Lung (tissue), 12 donors: ENCODE results near the gene EPHA1. TPM values are rescaled to one million over a fixed set of nuclear protein-coding genes. Genes with fewer than 3 reads are reported as not detected.
A peak's percentile ranks its signal among the peaks of the same experiment; 100 is the strongest.

ENCODE experiments used
- ATAC-seq: fragments of 200-7000 bp; cut with Tn5 transposase; one replicate; pipeline ENCODE4 v1.9.1; 2020; ENCODE audit warnings: moderate number of reproducible peaks; ENCODE audit not compliant: insufficient read depth, low FRiP score
- DNase-seq, 3 donors: peaks; one replicate each; pipeline ENCODE4 v3.0.0-alpha.2; 2013 to 2017
- H3K27ac ChIP-seq, 2 donors: one replicate each; pipeline ENCODE4 v1.5.1; 2013; ENCODE audit warnings: mild to moderate bottlenecking in 2 of 2, moderate library complexity in 2 of 2, control low read depth in 1 of 2, inconsistent platforms in 1 of 2, low read depth in 1 of 2, low read length in 1 of 2
- H3K27me3 ChIP-seq, 3 donors: one replicate each; pipeline ENCODE4 v1.5.1; 2013; ENCODE audit warnings: low read length in 2 of 3; ENCODE audit not compliant: control insufficient read depth in 3 of 3, insufficient read depth in 3 of 3
- H3K36me3 ChIP-seq, 4 donors: one replicate each; pipeline ENCODE4 v1.5.1; 2013; ENCODE audit warnings: low read length in 4 of 4, mild to moderate bottlenecking in 1 of 4, moderate library complexity in 1 of 4; ENCODE audit not compliant: control insufficient read depth in 4 of 4, insufficient read depth in 4 of 4
- H3K4me1 ChIP-seq, 5 donors: one replicate each; pipeline ENCODE4 v1.5.1; 2013; ENCODE audit warnings: low read length in 5 of 5, mild to moderate bottlenecking in 2 of 5, moderate library complexity in 1 of 5; ENCODE audit not compliant: control insufficient read depth in 5 of 5, insufficient read depth in 5 of 5
- H3K4me3 ChIP-seq: one replicate; pipeline ENCODE4 v1.5.1; 2013; ENCODE audit warnings: mild to moderate bottlenecking, control low read depth, moderate library complexity
- H3K9ac ChIP-seq, 2 donors: one replicate each; pipeline ENCODE4 v1.5.1; 2013; ENCODE audit warnings: low read length in 2 of 2, control low read depth in 1 of 2; ENCODE audit not compliant: insufficient read depth in 1 of 2
- H3K9me3 ChIP-seq, 4 donors: one replicate each; pipeline ENCODE4 v1.5.1; 2013; ENCODE audit warnings: low read length in 3 of 4, mild to moderate bottlenecking in 1 of 4, moderate library complexity in 1 of 4; ENCODE audit not compliant: control insufficient read depth in 4 of 4, insufficient read depth in 3 of 4
- WGBS, 2 donors: extraction: QIAGEN DNeasy Blood & Tissue Kit; methylation state at CpG; one replicate each; pipeline ENCODE4 v1.1.7; 2013; 5-methylcytosine and 5-hydroxymethylcytosine counted together
- polyA plus RNA-seq, 2 donors: library from polyadenylated mRNA; stranded (reverse); fragments of 200-250 nt; gene quantifications; one replicate each; pipeline ENCODE4 v1.2.1, GENCODE V29; 2013
- total RNA-seq, 2 donors: library from RNA; depleted of rRNA in 1 of 2; stranded (reverse); fragments of >200 nt in 1 of 2; gene quantifications; one replicate each; pipeline ENCODE4 v1.2.1, GENCODE V29; 2014 to 2021
- TF ChIP-seq, protein P1 (sequence below): IDR thresholded peaks from 2 replicates; pipeline ENCODE4 v1.5.1; 2012; ENCODE audit warnings: mild to moderate bottlenecking; ENCODE audit errors: control extremely low read depth, extremely low read depth
- donor health status: control.
- donor health status: control.
- donor health status: Bipolar disorder and iron deficiency.
- donor health status: healthy.
- donor health status: DM: yes; HTN: yes; CAD: no.

The EPHA1 gene
- total and polyA plus RNA-seq, 4 donors: 4.2 to 13.3 (median 5.9) TPM

GRCh38 chr7:143396625-143397556 is 11.8 kb downstream of the EPHA1 start:
- no peak overlapping the region for H3K9ac ChIP-seq
- H3K4me3 ChIP-seq: no peak overlapping the region
- 87% methylated on average over 28 of the region's 28 CpGs for WGBS, 2 donors
- peaks cover 0 to 6% (median 0%) of the 10 kb centered on the region in 4 donors for H3K36me3 ChIP-seq
- TF ChIP-seq, protein P1, sequence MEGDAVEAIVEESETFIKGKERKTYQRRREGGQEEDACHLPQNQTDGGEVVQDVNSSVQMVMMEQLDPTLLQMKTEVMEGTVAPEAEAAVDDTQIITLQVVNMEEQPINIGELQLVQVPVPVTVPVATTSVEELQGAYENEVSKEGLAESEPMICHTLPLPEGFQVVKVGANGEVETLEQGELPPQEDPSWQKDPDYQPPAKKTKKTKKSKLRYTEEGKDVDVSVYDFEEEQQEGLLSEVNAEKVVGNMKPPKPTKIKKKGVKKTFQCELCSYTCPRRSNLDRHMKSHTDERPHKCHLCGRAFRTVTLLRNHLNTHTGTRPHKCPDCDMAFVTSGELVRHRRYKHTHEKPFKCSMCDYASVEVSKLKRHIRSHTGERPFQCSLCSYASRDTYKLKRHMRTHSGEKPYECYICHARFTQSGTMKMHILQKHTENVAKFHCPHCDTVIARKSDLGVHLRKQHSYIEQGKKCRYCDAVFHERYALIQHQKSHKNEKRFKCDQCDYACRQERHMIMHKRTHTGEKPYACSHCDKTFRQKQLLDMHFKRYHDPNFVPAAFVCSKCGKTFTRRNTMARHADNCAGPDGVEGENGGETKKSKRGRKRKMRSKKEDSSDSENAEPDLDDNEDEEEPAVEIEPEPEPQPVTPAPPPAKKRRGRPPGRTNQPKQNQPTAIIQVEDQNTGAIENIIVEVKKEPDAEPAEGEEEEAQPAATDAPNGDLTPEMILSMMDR: no peak
- no peaks in the 10 kb centered on the region for H3K27me3 ChIP-seq
- H3K4me1 ChIP-seq: peaks cover 0 to 66% (median 33%) of the 10 kb centered on the region in 5 donors
- DNase-seq: peak; percentile 96 to 97 (median 97)
- no peak for ATAC-seq
- H3K27ac ChIP-seq: no peak overlapping the region
- no peaks in the 10 kb centered on the region for H3K9me3 ChIP-seq

GRCh38 chr7:143396182-143396581 is 12.5 kb downstream of the EPHA1 start:
- DNase-seq (no peak), ATAC-seq (no peak)
- H3K9ac ChIP-seq: no peak overlapping the region
- H3K4me3 ChIP-seq: no peak overlapping the region
- TF ChIP-seq, protein P1: no peak
- H3K36me3 ChIP-seq: peaks cover 0 to 13% (median 5%) of the 10 kb centered on the region in 4 donors
- H3K27me3 ChIP-seq: no peaks in the 10 kb centered on the region
- H3K27ac ChIP-seq: peak overlapping the region in 1 of 2 donors; percentile 5
- H3K9me3 ChIP-seq: no peaks in the 10 kb centered on the region
- peaks cover 0 to 73% (median 40%) of the 10 kb centered on the region in 5 donors for H3K4me1 ChIP-seq
- WGBS, 2 donors: 79 to 82% methylated on average over 7 of the region's 7 CpGs

- peaks cover 0 to 80% (median 41%) of the 10 kb centered on the region in 5 donors for H3K4me1 ChIP-seq
- H3K4me3 ChIP-seq: no peak overlapping the region
- peak in 2 of 3 donors; percentile 22 to 30 for DNase-seq
These were observed 13.2 kb downstream of the EPHA1 start for GRCh38 chr7:143395187-143396149.

More at GRCh38 chr7:143395187-143396149, 13.2 kb downstream of the EPHA1 start:
- Histone ChIP-seq H3K9me3 (no peaks in the 10 kb centered on the region), H3K9ac (no peak overlapping the region), H3K36me3 (peaks cover 0 to 19% (median 9%) of the 10 kb centered on the region in 4 donors), H3K27me3 (no peaks in the 10 kb centered on the region), H3K27ac (peak overlapping the region in 1 of 2 donors; percentile 5)
- WGBS, 2 donors: 34 to 42% methylated on average over 20 to 21 of the region's 21 CpGs
- no peak for ATAC-seq
- TF ChIP-seq, protein P1: no peak
